SK-N-SH treated with all-trans-retinoic acid at 6 μM for 48 hours (cell line): ENCODE measurements around the gene PCSK5.

Source experiments
- ATAC-seq: fragments of 200-7000 bp; cut with Tn5 transposase; 3 replicates; pipeline ENCODE4 v1.9.1; 2020; ENCODE audit warnings: mild to moderate bottlenecking, moderate library complexity
- ARNTL ChIP-seq: fragments of 450-650 bp; formaldehyde crosslinking; IDR thresholded peaks from 2 replicates; pipeline ENCODE4 v1.5.0; 2020; ENCODE audit warnings: low read depth, mild to moderate bottlenecking, moderate library complexity, borderline replicate concordance
- BACH2 ChIP-seq: fragments of 250-450 bp; sonication (Bioruptor Pico); IDR thresholded peaks from 2 replicates; pipeline ENCODE4 v1.9.0; 2021; ENCODE audit warnings: mild to moderate bottlenecking, borderline replicate concordance
- CREB5 ChIP-seq: fragments of 250-450 bp; sonication (Bioruptor Pico); IDR thresholded peaks from 2 replicates; pipeline ENCODE4 v1.5.1; 2020; ENCODE audit warnings: low read depth, mild to moderate bottlenecking, moderate library complexity
- CSDC2 ChIP-seq: fragments of 250-450 bp; sonication (Bioruptor Pico); IDR thresholded peaks from 2 replicates; pipeline ENCODE4 v1.5.0; 2020; ENCODE audit warnings: mild to moderate bottlenecking, moderate library complexity
- CSRNP3 ChIP-seq: fragments of 250-450 bp; sonication (Bioruptor Pico); IDR thresholded peaks from 2 replicates; pipeline ENCODE4 v1.5.1; 2021; ENCODE audit warnings: mild to moderate bottlenecking, moderate library complexity
- ESRRG ChIP-seq: fragments of 250-450 bp; sonication (Bioruptor Pico); IDR thresholded peaks from 2 replicates; pipeline ENCODE4 v1.6.1; 2021; ENCODE audit warnings: mild to moderate bottlenecking
- GLIS3 ChIP-seq: fragments of 250-450 bp; sonication (Bioruptor Pico); IDR thresholded peaks from 2 replicates; pipeline ENCODE4 v1.5.0; 2020; ENCODE audit warnings: mild to moderate bottlenecking, moderate library complexity
- ISL1 ChIP-seq: fragments of 250-450 bp; sonication (Bioruptor Pico); IDR thresholded peaks from 2 replicates; pipeline ENCODE4 v2.1.2; 2022; ENCODE audit warnings: mild to moderate bottlenecking, moderate library complexity
- OSR1 ChIP-seq: fragments of 250-450 bp; sonication (Bioruptor Pico); IDR thresholded peaks from 2 replicates; pipeline ENCODE4 v1.8.0; 2022; ENCODE audit warnings: moderate library complexity, mild to moderate bottlenecking, inconsistent platforms
- PATZ1 ChIP-seq: fragments of 250-450 bp; sonication (Bioruptor Pico); IDR thresholded peaks from 2 replicates; pipeline ENCODE4 v1.8.0; 2020; ENCODE audit warnings: mild to moderate bottlenecking, moderate library complexity, borderline replicate concordance
- PPARA ChIP-seq: fragments of 250-450 bp; sonication (Bioruptor Pico); IDR thresholded peaks from 2 replicates; pipeline ENCODE4 v1.5.0; 2020; ENCODE audit warnings: mild to moderate bottlenecking, borderline replicate concordance
- TCF4 ChIP-seq: fragments of 250-450 bp; sonication (Bioruptor Pico); IDR thresholded peaks from 2 replicates; pipeline ENCODE4 v1.8.0; 2021; ENCODE audit warnings: mild to moderate bottlenecking, moderate library complexity, borderline replicate concordance
- TOX ChIP-seq: fragments of 250-450 bp; sonication (Bioruptor Pico); IDR thresholded peaks from 2 replicates; pipeline ENCODE4 v1.8.0; 2021; ENCODE audit warnings: mild to moderate bottlenecking, moderate library complexity, borderline replicate concordance
- ZC3H10 ChIP-seq: fragments of 250-450 bp; sonication (Bioruptor Pico); IDR thresholded peaks from 2 replicates; pipeline ENCODE4 v1.5.1; 2021; ENCODE audit warnings: mild to moderate bottlenecking, moderate library complexity
- ZFP3 ChIP-seq: fragments of 250-450 bp; sonication (Bioruptor Pico); IDR thresholded peaks from 2 replicates; pipeline ENCODE4 v1.5.0; 2020; ENCODE audit warnings: mild to moderate bottlenecking, moderate library complexity
- ZFP30 ChIP-seq: fragments of 450-650 bp; formaldehyde crosslinking; IDR thresholded peaks from 2 replicates; pipeline ENCODE4 v1.5.0; 2022; ENCODE audit warnings: mild to moderate bottlenecking, moderate library complexity
- ZNF565 ChIP-seq: fragments of 450-650 bp; formaldehyde crosslinking; conservative IDR thresholded peaks from 2 replicates; pipeline ENCODE4 v1.5.0; 2020; ENCODE audit warnings: low read depth, mild to moderate bottlenecking, moderate library complexity
- ZNF70 ChIP-seq: fragments of 450-650 bp; formaldehyde crosslinking; IDR thresholded peaks from 2 replicates; pipeline ENCODE4 v1.5.0; 2020; ENCODE audit warnings: mild to moderate bottlenecking, moderate library complexity
- ZNF8 ChIP-seq: fragments of 450-650 bp; formaldehyde crosslinking; IDR thresholded peaks from 2 replicates; pipeline ENCODE4 v1.5.0; 2020; ENCODE audit warnings: mild to moderate bottlenecking, moderate library complexity
- TF ChIP-seq, protein P1 (sequence below): fragments of 250-450 bp; sonication (Bioruptor Pico); IDR thresholded peaks from 2 replicates; pipeline ENCODE4 v1.8.0; 2021; ENCODE audit warnings: low read depth, mild to moderate bottlenecking, moderate library complexity, borderline replicate concordance
- TF ChIP-seq, protein P2 (sequence below): fragments of 250-450 bp; sonication (Bioruptor Pico); IDR thresholded peaks from 2 replicates; pipeline ENCODE4 v1.5.0; 2020; ENCODE audit warnings: mild to moderate bottlenecking, moderate library complexity

Gene PCSK5

DNA sequence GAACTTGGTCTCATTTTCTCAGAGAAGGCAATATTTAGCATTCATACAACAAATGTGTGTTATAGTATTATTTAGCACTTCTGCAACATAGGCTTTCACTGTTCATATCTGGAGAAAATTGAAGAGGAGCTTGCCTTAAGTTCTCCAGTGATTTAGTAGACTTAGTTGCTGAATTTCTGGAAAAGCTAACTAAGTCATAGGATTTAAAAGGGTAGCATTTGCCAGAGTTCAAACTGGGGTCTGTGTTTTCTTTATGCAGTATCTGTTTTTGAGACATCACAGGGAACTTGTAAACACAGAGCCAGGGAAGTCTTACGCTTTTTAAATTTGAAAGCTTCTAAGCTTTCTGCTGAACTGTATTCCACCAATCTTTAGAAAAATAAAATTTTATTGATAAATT lies 8.7 kb upstream of the PCSK5 start:
- no peak for ATAC-seq
- no peak for TF ChIP-seq BACH2 (CRISPR knock-in tag)
- TF ChIP-seq ESRRG (CRISPR knock-in tag) = no peak
- TF ChIP-seq CREB5 (CRISPR knock-in tag) = no peak
- TF ChIP-seq ZFP30 (CRISPR knock-in tag) = no peak
- no peak for TF ChIP-seq ZNF8 (CRISPR knock-in tag)
- no peak for TF ChIP-seq PATZ1
- no peak for TF ChIP-seq ISL1 (CRISPR knock-in tag)
- TF ChIP-seq, protein P1, sequence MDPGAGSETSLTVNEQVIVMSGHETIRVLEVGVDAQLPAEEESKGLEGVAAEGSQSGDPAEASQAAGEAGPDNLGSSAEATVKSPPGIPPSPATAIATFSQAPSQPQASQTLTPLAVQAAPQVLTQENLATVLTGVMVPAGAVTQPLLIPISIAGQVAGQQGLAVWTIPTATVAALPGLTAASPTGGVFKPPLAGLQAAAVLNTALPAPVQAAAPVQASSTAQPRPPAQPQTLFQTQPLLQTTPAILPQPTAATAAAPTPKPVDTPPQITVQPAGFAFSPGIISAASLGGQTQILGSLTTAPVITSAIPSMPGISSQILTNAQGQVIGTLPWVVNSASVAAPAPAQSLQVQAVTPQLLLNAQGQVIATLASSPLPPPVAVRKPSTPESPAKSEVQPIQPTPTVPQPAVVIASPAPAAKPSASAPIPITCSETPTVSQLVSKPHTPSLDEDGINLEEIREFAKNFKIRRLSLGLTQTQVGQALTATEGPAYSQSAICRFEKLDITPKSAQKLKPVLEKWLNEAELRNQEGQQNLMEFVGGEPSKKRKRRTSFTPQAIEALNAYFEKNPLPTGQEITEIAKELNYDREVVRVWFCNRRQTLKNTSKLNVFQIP (CRISPR knock-in tag) = no peak
- TF ChIP-seq OSR1 (CRISPR knock-in tag) = no peak
- TF ChIP-seq TOX (CRISPR knock-in tag) = no peak
- TF ChIP-seq TCF4 (CRISPR knock-in tag) = no peak
- TF ChIP-seq GLIS3 (CRISPR knock-in tag) = no peak
- no peak for TF ChIP-seq ZNF70 (CRISPR knock-in tag)
- no peak for TF ChIP-seq PPARA (CRISPR knock-in tag)
- TF ChIP-seq ARNTL (CRISPR knock-in tag) = no peak
- TF ChIP-seq CSDC2 (CRISPR knock-in tag) = no peak
- TF ChIP-seq ZFP3 = no peak

DNA sequence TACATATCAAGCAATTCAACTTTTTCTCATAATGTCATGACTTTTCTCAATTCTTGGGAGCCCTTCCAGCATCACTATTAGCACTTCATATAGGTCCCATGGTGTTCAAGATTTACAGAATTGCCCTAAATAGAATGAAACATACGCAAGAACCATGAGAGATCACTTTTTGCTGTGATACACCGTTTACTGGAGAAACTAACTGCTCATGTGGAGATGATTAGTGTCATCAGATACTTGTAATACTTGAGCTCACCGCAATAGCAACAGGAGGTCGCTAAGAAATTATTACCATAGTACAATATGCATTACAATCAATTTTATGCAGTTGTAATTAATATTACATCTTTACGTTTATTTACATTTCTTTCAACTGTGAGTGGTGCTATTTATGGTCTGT lies 4.8 kb upstream of the PCSK5 start:
- no peak for ATAC-seq
- TF ChIP-seq CSRNP3 (CRISPR knock-in tag) = no peak
- TF ChIP-seq CSDC2 (CRISPR knock-in tag) = no peak
- no peak for TF ChIP-seq ZNF8 (CRISPR knock-in tag)
- TF ChIP-seq PATZ1 = no peak

DNA sequence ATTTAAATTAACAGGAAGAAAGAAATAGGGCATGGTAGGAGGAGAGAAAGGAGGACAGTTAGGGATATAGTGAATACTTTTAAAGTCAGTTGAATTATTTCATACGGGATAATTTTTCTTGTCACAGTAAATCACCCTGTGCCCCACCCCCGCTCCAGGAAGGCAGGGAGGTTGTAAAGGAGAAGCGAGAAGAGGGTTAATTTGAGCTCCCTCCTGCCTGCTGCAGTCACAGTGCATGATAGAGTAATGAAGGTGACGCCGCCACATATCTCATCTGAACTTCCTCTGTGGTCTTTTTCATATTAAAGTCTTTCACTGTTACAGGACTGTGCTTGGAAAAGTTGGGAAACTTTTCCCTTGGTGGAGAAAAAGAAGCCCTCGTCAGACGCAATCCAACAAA lies 896 bp upstream of the PCSK5 start:
- peak; percentile 4; the same call in 2 of the 3 replicates for ATAC-seq
- TF ChIP-seq PPARA (CRISPR knock-in tag) (no peak), ZFP30 (CRISPR knock-in tag) (no peak), CSDC2 (CRISPR knock-in tag) (no peak), ZC3H10 (no peak), TCF4 (CRISPR knock-in tag) (no peak), ZNF565 (no peak), GLIS3 (CRISPR knock-in tag) (no peak), ZNF8 (CRISPR knock-in tag) (no peak), BACH2 (CRISPR knock-in tag) (no peak), PATZ1 (no peak), TOX (CRISPR knock-in tag) (no peak), ESRRG (CRISPR knock-in tag) (no peak), ISL1 (CRISPR knock-in tag) (no peak), ZNF70 (CRISPR knock-in tag) (no peak)
- TF ChIP-seq, protein P2, sequence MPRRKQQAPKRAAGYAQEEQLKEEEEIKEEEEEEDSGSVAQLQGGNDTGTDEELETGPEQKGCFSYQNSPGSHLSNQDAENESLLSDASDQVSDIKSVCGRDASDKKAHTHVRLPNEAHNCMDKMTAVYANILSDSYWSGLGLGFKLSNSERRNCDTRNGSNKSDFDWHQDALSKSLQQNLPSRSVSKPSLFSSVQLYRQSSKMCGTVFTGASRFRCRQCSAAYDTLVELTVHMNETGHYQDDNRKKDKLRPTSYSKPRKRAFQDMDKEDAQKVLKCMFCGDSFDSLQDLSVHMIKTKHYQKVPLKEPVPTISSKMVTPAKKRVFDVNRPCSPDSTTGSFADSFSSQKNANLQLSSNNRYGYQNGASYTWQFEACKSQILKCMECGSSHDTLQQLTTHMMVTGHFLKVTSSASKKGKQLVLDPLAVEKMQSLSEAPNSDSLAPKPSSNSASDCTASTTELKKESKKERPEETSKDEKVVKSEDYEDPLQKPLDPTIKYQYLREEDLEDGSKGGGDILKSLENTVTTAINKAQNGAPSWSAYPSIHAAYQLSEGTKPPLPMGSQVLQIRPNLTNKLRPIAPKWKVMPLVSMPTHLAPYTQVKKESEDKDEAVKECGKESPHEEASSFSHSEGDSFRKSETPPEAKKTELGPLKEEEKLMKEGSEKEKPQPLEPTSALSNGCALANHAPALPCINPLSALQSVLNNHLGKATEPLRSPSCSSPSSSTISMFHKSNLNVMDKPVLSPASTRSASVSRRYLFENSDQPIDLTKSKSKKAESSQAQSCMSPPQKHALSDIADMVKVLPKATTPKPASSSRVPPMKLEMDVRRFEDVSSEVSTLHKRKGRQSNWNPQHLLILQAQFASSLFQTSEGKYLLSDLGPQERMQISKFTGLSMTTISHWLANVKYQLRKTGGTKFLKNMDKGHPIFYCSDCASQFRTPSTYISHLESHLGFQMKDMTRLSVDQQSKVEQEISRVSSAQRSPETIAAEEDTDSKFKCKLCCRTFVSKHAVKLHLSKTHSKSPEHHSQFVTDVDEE (CRISPR knock-in tag) = no peak
- TF ChIP-seq, protein P1 (CRISPR knock-in tag) = no peak
